Right cardiac atrium (tissue), 5 donors: ENCODE measurements around the gene DCLK1. TPM values are rescaled to one million over a fixed set of nuclear protein-coding genes. Genes with fewer than 3 reads are reported as not detected.

Source experiments
- ATAC-seq, 2 donors: fragments of 200-7000 bp; cut with Tn5 transposase; one replicate each; pipeline versions ENCODE4 v1.8.0 to v1.9.1; 2020; ENCODE audit warnings: moderate library complexity in 2 of 2, mild to moderate bottlenecking in 1 of 2
- DNase-seq, 3 donors: peaks; one replicate each; pipeline ENCODE4 v3.0.0-alpha.2; 2020
- H3K27ac ChIP-seq: one replicate; pipeline ENCODE4 v1.5.1; 2013; ENCODE audit warnings: mild to moderate bottlenecking, low read length, control low read depth, moderate library complexity
- H3K27me3 ChIP-seq: one replicate; pipeline ENCODE4 v1.6.1; 2013; ENCODE audit not compliant: control insufficient read depth, insufficient read depth
- H3K4me1 ChIP-seq: one replicate; pipeline ENCODE4 v1.6.1; 2013; ENCODE audit warnings: low read length; ENCODE audit not compliant: control insufficient read depth, insufficient read depth
- H3K4me3 ChIP-seq: one replicate; pipeline ENCODE4 v1.5.1; 2013; ENCODE audit warnings: low read length, control low read depth
- H3K9me3 ChIP-seq: one replicate; pipeline ENCODE4 v1.6.1; 2013; ENCODE audit warnings: low read length; ENCODE audit not compliant: control insufficient read depth
- WGBS: extraction: QIAGEN DNeasy Blood & Tissue Kit; methylation state at CpG from one replicate; pipeline ENCODE4 v1.1.7; 2013; 5-methylcytosine and 5-hydroxymethylcytosine counted together
- intact Hi-C, 4 donors: fragments of 100-400 bp; cut with DNase I; formaldehyde crosslinking; loops; one replicate each; pipeline versions ENCODE4 v1.11.0 to v1.14.0; 2022 to 2023
- polyA plus RNA-seq: library from polyadenylated mRNA; stranded (reverse); fragments of 200-250 nt; gene quantifications from one replicate; pipeline ENCODE4 v1.2.3, GENCODE V29; 2013
- total RNA-seq, 4 donors: library from RNA; stranded (reverse); fragmentation: NEBNext Ultra II Directional; extraction: Animal tissue kit (Norgen Biotek cat#: 25700); gene quantifications; one replicate each; pipeline ENCODE4 v1.2.1, GENCODE V29; 2021
- donor health status: healthy with polysubstance abuse.
- donor health status: DM: no; HTN: yes; CAD: no.
- donor health status: DM: no; HTN: no; CAD: no.
- donor health status: DM: no; HTN: yes; CAD: no; lungs with severe emphysema.
- donor health status: DM: yes; HTN: yes; CAD: no.

The DCLK1 gene
- total and polyA plus RNA-seq, 5 donors: 5.1 to 19.8 (median 16.1) TPM

DNA sequence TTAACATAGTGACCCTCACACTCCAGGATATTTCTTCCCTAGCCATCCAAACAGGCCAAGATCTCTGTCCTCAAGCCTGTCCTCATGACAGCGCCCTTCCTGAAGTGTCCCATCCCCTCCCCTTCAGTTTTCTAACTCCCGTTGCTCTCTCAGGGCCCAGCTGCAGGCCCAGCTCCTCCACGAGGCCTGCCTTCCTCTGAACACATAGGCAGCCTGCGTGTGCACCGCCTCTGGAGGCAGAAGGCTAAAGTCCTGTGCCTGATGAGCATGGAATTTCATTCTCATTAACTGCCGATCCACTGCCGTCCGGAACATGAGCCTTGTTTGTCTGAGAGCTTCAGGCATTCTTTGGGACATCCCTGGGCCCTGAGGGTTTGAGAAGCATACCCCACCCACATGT is 306.4 kb downstream of the DCLK1 start:
- Histone ChIP-seq H3K27me3 (no peaks in the 10 kb centered on the region), H3K4me1 (no peaks in the 10 kb centered on the region), H3K27ac (no peak overlapping the region), H3K4me3 (no peak overlapping the region), H3K9me3 (no peaks in the 10 kb centered on the region)
- 90% methylated on average over 8 of the region's 8 CpGs for WGBS
- no peak for ATAC-seq
- intact Hi-C loops: loop anchor here in 2 of 4 donors (10.0 kb wide), 1 partner anchor 130 kb away; no protein-coding TSS in a partner anchor
- DNase-seq: no peak

- DNase-seq: no peak
- H3K4me3 ChIP-seq: no peak overlapping the region
- 92% methylated on average over 12 of the region's 12 CpGs for WGBS
- no peak overlapping the region for H3K27ac ChIP-seq
- H3K9me3 ChIP-seq: no peaks in the 10 kb centered on the region
- no peak for ATAC-seq
- H3K27me3 ChIP-seq: no peaks in the 10 kb centered on the region
- intact Hi-C loops: loop anchor here in 2 of 4 donors (10.0 kb wide), 1 partner anchor 130 kb away; no protein-coding TSS in a partner anchor
- no peaks in the 10 kb centered on the region for H3K4me1 ChIP-seq
Observed at GRCh38 chr13:35824395-35824794, 306.8 kb downstream of the DCLK1 start.

GRCh38 chr13:35822666-35823065 is 308.5 kb downstream of the DCLK1 start:
- 90% methylated on average over 7 of the region's 7 CpGs for WGBS
- ATAC-seq: no peak
- no peaks in the 10 kb centered on the region for H3K27me3 ChIP-seq

GRCh38 chr13:35818633-35819067 is 312.5 kb downstream of the DCLK1 start:
- no peaks in the 10 kb centered on the region for H3K9me3 ChIP-seq
- H3K4me1 ChIP-seq: no peaks in the 10 kb centered on the region
- peak overlapping the region; percentile 37 for H3K27ac ChIP-seq
- ATAC-seq (peak; percentile 34 to 43), DNase-seq (no peak)
- H3K4me3 ChIP-seq: no peak overlapping the region
- intact Hi-C loops: no loop called here
- H3K27me3 ChIP-seq: no peaks in the 10 kb centered on the region
- 68% methylated on average over 3 of the region's 3 CpGs for WGBS

More at GRCh38 chr13:35822666-35823065, 308.5 kb downstream of the DCLK1 start:
- Histone ChIP-seq H3K9me3 (no peaks in the 10 kb centered on the region), H3K4me3 (no peak overlapping the region), H3K27ac (no peak overlapping the region), H3K4me1 (no peaks in the 10 kb centered on the region)
- no peak for DNase-seq
- intact Hi-C loops: loop anchor here in 2 of 4 donors (10.0 kb wide), 1 partner anchor 132 kb away; no protein-coding TSS in a partner anchor

- WGBS: 54% methylated on average over 5 of the region's 5 CpGs
- no peak for DNase-seq
- ATAC-seq: peak in 1 of 2 donors; percentile 38
- Histone ChIP-seq H3K9me3 (no peaks in the 10 kb centered on the region), H3K27ac (no peak overlapping the region), H3K27me3 (no peaks in the 10 kb centered on the region), H3K4me1 (no peaks in the 10 kb centered on the region), H3K4me3 (no peak overlapping the region)
- intact Hi-C loops: no loop called here
Observed at GRCh38 chr13:35817642-35818607, 313.3 kb downstream of the DCLK1 start.

GRCh38 chr13:35814605-35815011 is 316.6 kb downstream of the DCLK1 start:
- WGBS: 94% methylated on average over 1 of the region's 1 CpG
- Histone ChIP-seq H3K9me3 (no peaks in the 10 kb centered on the region), H3K27me3 (no peaks in the 10 kb centered on the region), H3K4me3 (no peak overlapping the region), H3K27ac (no peak overlapping the region), H3K4me1 (no peaks in the 10 kb centered on the region)
- no peak for DNase-seq
- no peak for ATAC-seq
- intact Hi-C loops: no loop called here

- ATAC-seq (no peak), DNase-seq (no peak)
- WGBS: 70% methylated on average over 6 of the region's 6 CpGs
- H3K27me3 ChIP-seq: no peaks in the 10 kb centered on the region
- H3K4me1 ChIP-seq: no peaks in the 10 kb centered on the region
- intact Hi-C loops: no loop called here
- no peak overlapping the region for H3K27ac ChIP-seq
- no peaks in the 10 kb centered on the region for H3K9me3 ChIP-seq
- no peak overlapping the region for H3K4me3 ChIP-seq
Observed at GRCh38 chr13:35812736-35813135, 318.4 kb downstream of the DCLK1 start.

DNA sequence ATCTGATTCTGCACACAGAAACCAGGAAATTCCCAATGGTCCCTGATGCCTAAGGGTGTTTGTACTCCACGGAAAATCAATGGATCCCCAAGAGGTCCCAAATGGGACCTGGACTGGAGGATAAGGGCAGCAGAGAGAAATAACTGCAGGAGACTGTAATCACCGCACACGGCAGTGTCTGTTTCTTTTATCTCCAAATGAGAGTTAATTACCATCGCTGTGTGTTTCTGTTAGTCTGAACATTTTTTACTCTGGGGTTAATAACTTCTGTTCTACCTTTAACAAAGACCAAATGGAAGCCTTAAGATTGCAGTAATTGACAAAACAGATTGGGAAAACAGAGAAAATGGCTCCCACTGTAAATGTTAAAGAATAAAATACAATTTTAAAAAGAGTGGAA is 320.9 kb downstream of the DCLK1 start:
- intact Hi-C loops: no loop called here
- Histone ChIP-seq H3K4me3 (no peak overlapping the region), H3K27me3 (no peaks in the 10 kb centered on the region), H3K27ac (no peak overlapping the region), H3K4me1 (no peaks in the 10 kb centered on the region), H3K9me3 (no peaks in the 10 kb centered on the region)
- no peak for DNase-seq
- ATAC-seq: no peak
- 84% methylated on average over 4 of the region's 4 CpGs for WGBS

DNA sequence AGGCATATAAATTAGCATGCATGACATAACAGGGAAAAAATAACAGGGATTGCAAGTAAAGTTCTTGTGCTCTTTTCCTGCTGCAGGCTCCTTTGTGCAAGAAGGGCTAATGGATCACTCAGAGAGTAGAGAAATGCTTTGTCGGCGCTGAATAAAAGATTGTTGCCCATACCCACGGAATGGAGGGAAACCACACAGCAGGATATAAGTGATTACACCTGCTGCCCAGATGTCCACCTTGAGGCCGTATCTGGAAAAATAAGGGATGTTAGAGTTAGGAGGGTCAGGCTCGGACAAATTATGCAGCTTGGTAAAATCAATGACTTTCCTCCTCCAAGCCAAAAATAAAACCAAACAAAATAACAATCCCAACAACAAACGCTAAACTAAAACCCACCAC is 322.3 kb downstream of the DCLK1 start:
- Histone ChIP-seq H3K4me3 (no peak overlapping the region), H3K4me1 (no peaks in the 10 kb centered on the region), H3K27ac (no peak overlapping the region), H3K9me3 (no peaks in the 10 kb centered on the region), H3K27me3 (no peaks in the 10 kb centered on the region)
- no peak for ATAC-seq
- 90% methylated on average over 6 of the region's 6 CpGs for WGBS
- intact Hi-C loops: no loop called here
- DNase-seq: no peak

GRCh38 chr13:35804901-35805300 is 326.3 kb downstream of the DCLK1 start:
- no peak for ATAC-seq
- no peaks in the 10 kb centered on the region for H3K9me3 ChIP-seq
- WGBS: 90% methylated on average over 5 of the region's 5 CpGs
- intact Hi-C loops: no loop called here
- no peak overlapping the region for H3K27ac ChIP-seq
- no peak for DNase-seq
- H3K4me1 ChIP-seq: no peaks in the 10 kb centered on the region
- H3K27me3 ChIP-seq: no peaks in the 10 kb centered on the region
- no peak overlapping the region for H3K4me3 ChIP-seq

DNA sequence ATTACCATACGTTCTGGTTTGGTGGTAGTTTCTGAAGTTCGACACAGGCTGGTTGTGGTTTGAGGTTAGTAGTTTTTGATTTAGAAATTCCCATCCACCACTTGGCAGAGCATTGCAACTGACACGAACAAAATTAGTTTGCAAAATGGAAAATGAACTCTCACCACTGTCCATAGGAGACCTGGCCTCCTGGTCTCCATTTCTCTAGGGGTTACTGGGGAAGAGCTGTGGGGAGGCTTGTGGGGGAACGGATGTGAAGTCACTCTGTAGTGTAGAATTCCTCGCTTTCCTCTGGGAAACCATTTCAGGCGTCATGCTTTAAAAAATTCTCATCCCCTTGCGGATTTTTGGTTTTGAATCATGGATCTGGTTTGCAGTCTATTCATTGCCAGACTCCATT is 333.2 kb downstream of the DCLK1 start:
- Histone ChIP-seq H3K27me3 (no peaks in the 10 kb centered on the region), H3K4me1 (peaks cover 3% of the 10 kb centered on the region), H3K4me3 (no peak overlapping the region), H3K27ac (no peak overlapping the region), H3K9me3 (no peaks in the 10 kb centered on the region)
- ATAC-seq: no peak
- intact Hi-C loops: no loop called here
- 87% methylated on average over 7 of the region's 7 CpGs for WGBS
- no peak for DNase-seq
